Measurements from ENCODE around the gene NKAP.

- TF ChIP-seq PBX2 (CRISPR knock-in tag; IDR thresholded peaks at IDR 0.05) (no peak), YEATS2 (CRISPR knock-in tag; IDR thresholded peaks at IDR 0.05; ENCODE audit: borderline replicate concordance) (no peak), ZSCAN25 (CRISPR knock-in tag; IDR thresholded peaks at IDR 0.05) (no peak)
Observed at GRCh38 chrX:119970574-119970973, 27.0 kb upstream of the NKAP start.

Measured in HepG2 (cell line).